WERI-Rb-1 (cell line): ENCODE data around the gene FOSL1.

ENCODE experiments used
- DNase-seq: peaks from one replicate; pipeline ENCODE4 v3.0.0-alpha.2; 2020
- H3K27ac ChIP-seq: fragments of 250-450 bp; sonication (Bioruptor Pico); 2 replicates; pipeline ENCODE4 v1.5.1; 2020; ENCODE audit warnings: mild to moderate bottlenecking, moderate library complexity
- H3K27me3 ChIP-seq: fragments of 250-450 bp; sonication (Bioruptor Pico); 2 replicates; pipeline ENCODE4 v1.5.1; 2021; ENCODE audit warnings: mild to moderate bottlenecking, low read depth, moderate library complexity; ENCODE audit not compliant: insufficient read depth, severe bottlenecking
- H3K36me3 ChIP-seq: fragments of 250-450 bp; sonication (Bioruptor Pico); 2 replicates; pipeline ENCODE4 v1.5.1; 2020; ENCODE audit warnings: mild to moderate bottlenecking, moderate library complexity
- H3K4me3 ChIP-seq: 2 replicates; pipeline ENCODE4 v1.5.1; 2011; ENCODE audit warnings: low read depth, mild to moderate bottlenecking, control low read depth, low read length
- H3K9me3 ChIP-seq: fragments of 250-450 bp; sonication (Bioruptor Pico); 2 replicates; pipeline ENCODE4 v1.5.1; 2021; ENCODE audit warnings: mild to moderate bottlenecking, moderate library complexity; ENCODE audit not compliant: severe bottlenecking
- TF ChIP-seq, protein P1 (sequence below): IDR thresholded peaks from 2 replicates; pipeline ENCODE4 v1.5.1; 2011; ENCODE audit warnings: low read depth, mild to moderate bottlenecking, control low read depth, inconsistent platforms, low read length

The FOSL1 gene

DNA sequence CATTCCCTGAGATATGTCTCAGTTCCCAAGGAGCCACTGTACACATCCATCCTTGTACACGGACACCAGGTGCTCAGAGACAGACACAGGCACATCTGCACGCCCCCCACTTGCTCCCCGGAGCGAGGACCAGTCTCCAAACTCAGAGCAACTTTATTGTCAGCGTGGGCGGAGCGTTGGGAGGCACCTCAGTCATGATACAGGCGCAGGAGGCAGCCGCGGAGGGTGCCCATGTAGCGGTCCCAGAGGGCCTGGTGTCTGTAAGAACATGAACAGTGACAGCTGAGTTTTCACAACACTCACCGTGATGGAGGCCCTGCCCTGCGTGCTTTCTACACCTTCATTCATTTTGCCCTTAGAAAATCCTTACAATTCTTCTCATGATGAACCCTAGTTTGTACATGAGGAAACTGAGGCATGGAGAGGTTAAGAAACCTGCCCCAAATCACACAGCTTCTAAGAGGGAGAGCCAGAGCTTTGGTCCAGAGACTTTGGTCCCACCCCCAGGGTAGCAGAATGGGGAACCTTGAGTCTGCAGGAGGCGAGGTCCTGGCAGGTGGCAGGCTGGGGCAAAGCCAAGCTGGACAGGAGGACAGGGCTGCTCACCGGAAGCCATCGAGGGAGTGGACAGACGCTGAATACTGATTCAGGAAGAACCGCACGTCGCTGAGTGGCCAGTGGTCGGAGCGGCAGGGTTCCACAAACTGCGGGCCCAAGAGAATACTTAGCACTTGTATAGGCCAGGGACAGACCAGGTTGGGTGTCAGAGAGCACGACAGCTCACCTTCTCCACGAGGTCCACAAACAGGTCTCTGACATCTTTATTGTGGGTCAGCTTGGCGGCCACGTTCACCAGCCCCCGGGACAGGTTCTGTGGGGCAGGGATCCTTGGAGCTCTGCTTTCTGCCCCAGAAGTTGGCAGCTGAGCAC lies 16.1 kb downstream of the FOSL1 start:
- no peaks in the 10 kb centered on the region for H3K9me3 ChIP-seq
- no peaks in the 10 kb centered on the region for H3K27me3 ChIP-seq
- DNase-seq: no peak
- no peak overlapping the region for H3K4me3 ChIP-seq
- TF ChIP-seq, protein P1, sequence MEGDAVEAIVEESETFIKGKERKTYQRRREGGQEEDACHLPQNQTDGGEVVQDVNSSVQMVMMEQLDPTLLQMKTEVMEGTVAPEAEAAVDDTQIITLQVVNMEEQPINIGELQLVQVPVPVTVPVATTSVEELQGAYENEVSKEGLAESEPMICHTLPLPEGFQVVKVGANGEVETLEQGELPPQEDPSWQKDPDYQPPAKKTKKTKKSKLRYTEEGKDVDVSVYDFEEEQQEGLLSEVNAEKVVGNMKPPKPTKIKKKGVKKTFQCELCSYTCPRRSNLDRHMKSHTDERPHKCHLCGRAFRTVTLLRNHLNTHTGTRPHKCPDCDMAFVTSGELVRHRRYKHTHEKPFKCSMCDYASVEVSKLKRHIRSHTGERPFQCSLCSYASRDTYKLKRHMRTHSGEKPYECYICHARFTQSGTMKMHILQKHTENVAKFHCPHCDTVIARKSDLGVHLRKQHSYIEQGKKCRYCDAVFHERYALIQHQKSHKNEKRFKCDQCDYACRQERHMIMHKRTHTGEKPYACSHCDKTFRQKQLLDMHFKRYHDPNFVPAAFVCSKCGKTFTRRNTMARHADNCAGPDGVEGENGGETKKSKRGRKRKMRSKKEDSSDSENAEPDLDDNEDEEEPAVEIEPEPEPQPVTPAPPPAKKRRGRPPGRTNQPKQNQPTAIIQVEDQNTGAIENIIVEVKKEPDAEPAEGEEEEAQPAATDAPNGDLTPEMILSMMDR: no peak
- peaks cover 52% of the 10 kb centered on the region for H3K36me3 ChIP-seq
- H3K27ac ChIP-seq: no peak overlapping the region

DNA sequence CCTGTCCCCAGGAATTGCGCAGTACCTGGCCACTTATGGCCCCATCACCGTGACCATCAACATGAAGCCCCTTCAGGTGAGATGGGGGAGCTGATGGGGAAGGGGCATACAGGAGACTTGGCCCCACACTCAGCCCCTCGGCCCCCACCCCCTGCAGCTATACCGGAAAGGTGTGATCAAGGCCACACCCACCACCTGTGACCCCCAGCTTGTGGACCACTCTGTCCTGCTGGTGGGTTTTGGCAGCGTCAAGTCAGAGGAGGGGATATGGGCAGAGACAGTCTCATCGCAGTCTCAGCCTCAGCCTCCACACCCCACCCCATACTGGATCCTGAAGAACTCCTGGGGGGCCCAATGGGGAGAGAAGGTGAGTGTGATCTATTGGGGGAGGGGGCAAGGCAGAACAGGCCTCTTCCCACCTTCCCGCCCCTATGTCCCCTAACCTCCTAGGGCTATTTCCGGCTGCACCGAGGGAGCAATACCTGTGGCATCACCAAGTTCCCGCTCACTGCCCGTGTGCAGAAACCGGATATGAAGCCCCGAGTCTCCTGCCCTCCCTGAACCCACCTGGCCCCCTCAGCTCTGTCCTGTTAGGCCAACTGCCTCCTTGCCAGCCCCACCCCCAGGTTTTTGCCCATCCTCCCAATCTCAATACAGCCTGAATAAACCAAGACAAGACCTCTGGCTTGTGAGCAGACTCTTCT lies 17.0 kb downstream of the FOSL1 start:
- H3K27me3 ChIP-seq: no peaks in the 10 kb centered on the region
- DNase-seq: no peak
- no peak overlapping the region for H3K4me3 ChIP-seq
- TF ChIP-seq, protein P1: no peak
- no peak overlapping the region for H3K27ac ChIP-seq
- H3K36me3 ChIP-seq: peaks cover 52% of the 10 kb centered on the region
- H3K9me3 ChIP-seq: no peaks in the 10 kb centered on the region

DNA sequence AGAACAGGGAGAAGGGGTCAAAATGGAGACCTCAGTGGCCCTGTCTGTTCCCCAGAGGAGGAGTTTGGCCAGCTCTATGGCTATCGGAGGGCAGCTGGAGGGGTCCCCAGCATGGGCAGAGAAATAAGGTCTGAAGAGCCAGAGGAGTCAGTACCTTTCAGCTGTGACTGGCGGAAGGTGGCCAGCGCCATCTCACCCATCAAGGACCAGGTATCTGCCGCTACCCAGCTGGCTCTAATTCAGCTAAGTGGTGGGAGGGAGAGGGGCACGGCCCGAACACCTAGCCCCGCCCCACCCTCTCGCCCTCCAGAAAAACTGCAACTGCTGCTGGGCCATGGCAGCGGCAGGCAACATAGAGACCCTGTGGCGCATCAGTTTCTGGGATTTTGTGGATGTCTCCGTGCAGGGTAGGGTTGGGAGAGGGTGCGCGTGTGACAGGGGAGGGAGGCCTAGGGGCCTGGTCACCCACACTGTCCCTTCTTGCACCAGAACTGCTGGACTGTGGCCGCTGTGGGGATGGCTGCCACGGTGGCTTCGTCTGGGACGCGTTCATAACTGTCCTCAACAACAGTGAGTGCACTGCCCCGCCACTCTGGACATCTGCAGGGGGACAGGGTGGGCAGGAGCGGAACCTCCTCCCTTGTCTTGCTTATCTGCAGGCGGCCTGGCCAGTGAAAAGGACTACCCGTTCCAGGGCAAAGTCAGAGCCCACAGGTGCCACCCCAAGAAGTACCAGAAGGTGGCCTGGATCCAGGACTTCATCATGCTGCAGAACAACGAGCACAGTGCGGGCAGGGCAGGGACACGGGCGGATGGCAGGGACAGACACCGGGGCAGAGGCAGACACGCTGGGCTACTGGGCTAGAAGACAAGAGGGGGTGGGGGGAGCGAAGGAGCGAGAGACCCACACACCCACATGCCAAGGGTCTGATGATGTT lies 17.8 kb downstream of the FOSL1 start:
- TF ChIP-seq, protein P1: no peak
- Histone ChIP-seq H3K4me3 (no peak overlapping the region), H3K27ac (no peak overlapping the region), H3K27me3 (no peaks in the 10 kb centered on the region), H3K36me3 (peaks cover 52% of the 10 kb centered on the region), H3K9me3 (no peaks in the 10 kb centered on the region)
- no peak for DNase-seq

DNA sequence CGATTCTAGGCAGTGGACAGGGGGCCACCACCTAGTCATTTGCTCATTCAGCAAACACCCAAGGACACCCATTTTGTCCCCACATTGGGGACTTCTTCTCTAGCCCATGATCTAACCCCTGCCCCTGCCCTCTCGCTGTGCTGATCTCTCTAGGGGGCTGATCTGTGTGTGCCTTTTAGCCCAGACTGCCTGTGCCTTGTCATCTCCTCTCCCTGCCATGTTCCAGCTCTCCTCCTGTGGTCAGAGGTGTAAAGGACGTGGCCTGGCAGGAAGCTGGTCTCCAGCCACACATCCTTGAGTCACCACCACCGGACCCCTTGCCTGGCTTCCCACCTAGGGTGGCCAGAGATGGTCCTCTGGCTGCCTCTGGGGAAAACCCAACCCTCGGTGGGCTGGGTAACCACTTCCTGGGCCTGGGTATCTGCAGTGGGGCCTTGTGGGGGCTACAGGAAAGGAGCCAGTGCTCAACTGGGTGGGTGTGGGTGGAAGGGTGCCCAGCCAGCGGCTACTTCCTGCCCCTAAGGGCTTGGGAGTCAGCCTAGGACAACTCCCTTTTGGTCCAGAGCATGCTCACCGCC lies 19.3 kb downstream of the FOSL1 start:
- Histone ChIP-seq H3K9me3 (no peaks in the 10 kb centered on the region), H3K36me3 (peaks cover 40% of the 10 kb centered on the region), H3K27ac (no peak overlapping the region), H3K27me3 (no peaks in the 10 kb centered on the region), H3K4me3 (no peak overlapping the region)
- DNase-seq: no peak
- TF ChIP-seq, protein P1: no peak

DNA sequence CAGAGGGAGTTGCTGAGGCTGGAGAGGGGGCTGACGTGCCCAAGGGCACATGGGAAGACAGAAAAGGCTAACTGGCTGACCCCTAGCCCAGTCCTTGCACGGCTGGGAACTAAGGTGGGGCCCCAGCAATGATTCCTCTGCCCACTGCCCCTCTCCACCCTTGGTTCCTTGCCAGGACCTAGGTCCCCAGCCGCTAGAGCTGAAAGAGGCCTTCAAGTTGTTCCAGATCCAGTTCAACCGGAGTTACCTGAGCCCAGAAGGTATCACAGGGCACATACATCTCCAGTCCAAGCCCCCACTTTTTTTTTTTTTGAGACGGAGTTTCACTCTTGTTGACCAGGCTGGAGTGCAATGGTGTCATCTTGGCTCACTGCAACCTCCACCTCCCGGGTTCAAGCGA lies 20.2 kb downstream of the FOSL1 start:
- Histone ChIP-seq H3K4me3 (no peak overlapping the region), H3K36me3 (peaks cover 31% of the 10 kb centered on the region), H3K9me3 (no peaks in the 10 kb centered on the region), H3K27ac (no peak overlapping the region), H3K27me3 (no peaks in the 10 kb centered on the region)
- no peak for DNase-seq
- TF ChIP-seq, protein P1: no peak
